Measurements from ENCODE around the gene SLC5A3.

Gene SLC5A3

GRCh38 chr21:34046917-34047316, 26.5 kb upstream of the SLC5A3 start:
- no peak overlapping the region for H3K4me3 ChIP-seq (ENCODE audit: low read length)
- no peak for DNase-seq (ENCODE audit: low read depth)
- TF ChIP-seq CTCF (conservative IDR thresholded peaks at IDR 0.05; ENCODE audit: low read depth, low read length), result no peak

- DNase-seq (ENCODE audit: low read depth), result no peak
- H3K4me3 ChIP-seq (ENCODE audit: low read length), result no peak overlapping the region
- TF ChIP-seq CTCF (conservative IDR thresholded peaks at IDR 0.05; ENCODE audit: low read depth, low read length), result no peak
Observed at GRCh38 chr21:34047835-34048234, 25.5 kb upstream of the SLC5A3 start.

GRCh38 chr21:34052171-34052570, 21.2 kb upstream of the SLC5A3 start:
- TF ChIP-seq CTCF (conservative IDR thresholded peaks at IDR 0.05; ENCODE audit: low read depth, low read length), result no peak
- DNase-seq (ENCODE audit: low read depth), result no peak
- no peak overlapping the region for H3K4me3 ChIP-seq (ENCODE audit: low read length)

- no peak overlapping the region for H3K4me3 ChIP-seq (ENCODE audit: low read length)
- TF ChIP-seq CTCF (conservative IDR thresholded peaks at IDR 0.05; ENCODE audit: low read depth, low read length), result no peak
- DNase-seq (ENCODE audit: low read depth), result no peak
Observed at GRCh38 chr21:34054259-34054658, 19.1 kb upstream of the SLC5A3 start.

GRCh38 chr21:34055615-34056014, 17.8 kb upstream of the SLC5A3 start:
- no peak overlapping the region for H3K4me3 ChIP-seq (ENCODE audit: low read length)
- TF ChIP-seq CTCF (conservative IDR thresholded peaks at IDR 0.05; ENCODE audit: low read depth, low read length), result no peak
- no peak for DNase-seq (ENCODE audit: low read depth)

GRCh38 chr21:34061983-34062382, 11.4 kb upstream of the SLC5A3 start:
- no peak overlapping the region for H3K4me3 ChIP-seq (ENCODE audit: low read length)
- no peak for TF ChIP-seq CTCF (conservative IDR thresholded peaks at IDR 0.05; ENCODE audit: low read depth, low read length)
- DNase-seq (ENCODE audit: low read depth), result no peak

- no peak overlapping the region for H3K4me3 ChIP-seq (ENCODE audit: low read length)
- DNase-seq (ENCODE audit: low read depth), result peak; percentile 73
- TF ChIP-seq CTCF (conservative IDR thresholded peaks at IDR 0.05; ENCODE audit: low read depth, low read length), result no peak
Observed at GRCh38 chr21:34065027-34065426, 8.4 kb upstream of the SLC5A3 start.

Data from retinal pigment epithelial cell (primary cell).